Tibial nerve (tissue), 4 donors: ENCODE data around the gene POMGNT2.

Source experiments
- CTCF ChIP-seq, 5 experiments: fragments of 200-600 bp in 3 of 5; fragments of 450-650 bp in 2 of 5; sonication (generic) in 3 of 5; IDR thresholded peaks; one replicate each; pipeline ENCODE4 v1.5.1; 2016 to 2019; ENCODE audit warnings: antibody characterized with exemption in 5 of 5, mild to moderate bottlenecking in 3 of 5, moderate library complexity in 2 of 5
- EP300 ChIP-seq, 2 donors: sonication (generic); formaldehyde crosslinking; IDR thresholded peaks; one replicate each; pipeline ENCODE4 v1.6.1; 2017; ENCODE audit warnings: antibody characterized with exemption in 2 of 2, mild to moderate bottlenecking in 1 of 2
- POLR2A ChIP-seq, 2 donors: fragments of 450-650 bp; IDR thresholded peaks; one replicate each; pipeline ENCODE4 v1.6.1; 2017; ENCODE audit warnings: antibody characterized with exemption in 2 of 2, mild to moderate bottlenecking in 2 of 2, moderate library complexity in 2 of 2

GRCh38 chr3:43075904-43076661 lies 29.8 kb downstream of the POMGNT2 start:
- TF ChIP-seq POLR2A (IDR thresholded peaks at IDR 0.05): no peak
- TF ChIP-seq CTCF (IDR thresholded peaks at IDR 0.05): no peak
- no peak for TF ChIP-seq EP300 (IDR thresholded peaks at IDR 0.05)
